ENCODE results near the gene TGFBR1. TPM values are rescaled to one million over a fixed set of nuclear protein-coding genes. Genes with fewer than 3 reads are reported as not detected.

Gene TGFBR1
- total RNA-seq, 1 donor from 2014 or later, result 29.0 TPM

GRCh38 chr9:99114846-99115500, 10.1 kb downstream of the TGFBR1 start:
- TF ChIP-seq CTCF (conservative IDR thresholded peaks at IDR 0.05; ENCODE audit: low read depth, low read length), result no peak
- DNase-seq (ENCODE audit: low read depth), result no peak
- H3K4me3 ChIP-seq (ENCODE audit: low read depth, low read length), result no peak overlapping the region

- TF ChIP-seq CTCF (conservative IDR thresholded peaks at IDR 0.05; ENCODE audit: low read depth, low read length), result no peak
- no peak for DNase-seq (ENCODE audit: low read depth)
- H3K4me3 ChIP-seq (ENCODE audit: low read depth, low read length), result no peak overlapping the region
Observed at GRCh38 chr9:99116003-99116411, 11.1 kb downstream of the TGFBR1 start.

GRCh38 chr9:99118782-99119466, 14.0 kb downstream of the TGFBR1 start:
- DNase-seq (ENCODE audit: low read depth), result no peak
- H3K4me3 ChIP-seq (ENCODE audit: low read depth, low read length), result no peak overlapping the region
- no peak for TF ChIP-seq CTCF (conservative IDR thresholded peaks at IDR 0.05; ENCODE audit: low read depth, low read length)

GRCh38 chr9:99119976-99120655, 15.2 kb downstream of the TGFBR1 start:
- no peak for DNase-seq (ENCODE audit: low read depth)
- TF ChIP-seq CTCF (conservative IDR thresholded peaks at IDR 0.05; ENCODE audit: low read depth, low read length), result no peak
- H3K4me3 ChIP-seq (ENCODE audit: low read depth, low read length), result no peak overlapping the region

- no peak overlapping the region for H3K4me3 ChIP-seq (ENCODE audit: low read depth, low read length)
- DNase-seq (ENCODE audit: low read depth), result no peak
- TF ChIP-seq CTCF (conservative IDR thresholded peaks at IDR 0.05; ENCODE audit: low read depth, low read length), result no peak
Observed at GRCh38 chr9:99121604-99122003, 16.7 kb downstream of the TGFBR1 start.

GRCh38 chr9:99124534-99125255, 19.8 kb downstream of the TGFBR1 start:
- no peak for DNase-seq (ENCODE audit: low read depth)
- no peak for TF ChIP-seq CTCF (conservative IDR thresholded peaks at IDR 0.05; ENCODE audit: low read depth, low read length)
- no peak overlapping the region for H3K4me3 ChIP-seq (ENCODE audit: low read depth, low read length)

Measured in epithelial cell of proximal tubule (primary cell).